GM18508 (cell line): Measurements from ENCODE around the gene NAV3.
A peak's percentile ranks its signal among the peaks of the same experiment; 100 is the strongest.

Experiments
- ATAC-seq: cut with Tn5 transposase; IDR thresholded peaks from one replicate; pipeline ENCODE4 v1.9.1; 2021; ENCODE audit warnings: moderate number of reproducible peaks; ENCODE audit not compliant: insufficient read depth, unreplicated experiment

Gene NAV3

GRCh38 chr12:78176643-78177042, 345.9 kb downstream of the NAV3 start:
- no peak for ATAC-seq

GRCh38 chr12:78177298-78177697, 346.6 kb downstream of the NAV3 start:
- ATAC-seq, result peak; percentile 69

- ATAC-seq, result no peak
These were observed 348.7 kb downstream of the NAV3 start for GRCh38 chr12:78179346-78179745.

- ATAC-seq, result no peak
These were observed 351.0 kb downstream of the NAV3 start for GRCh38 chr12:78181544-78182162.

- ATAC-seq, result no peak
These were observed 353.1 kb downstream of the NAV3 start for GRCh38 chr12:78183824-78184223.

- no peak for ATAC-seq
These were observed 354.4 kb downstream of the NAV3 start for GRCh38 chr12:78185109-78185508.

- ATAC-seq, result no peak
These were observed 355.0 kb downstream of the NAV3 start for GRCh38 chr12:78185651-78186050.

- ATAC-seq, result no peak
These were observed 356.0 kb downstream of the NAV3 start for GRCh38 chr12:78186670-78187069.

- no peak for ATAC-seq
These were observed 357.0 kb downstream of the NAV3 start for GRCh38 chr12:78187741-78188140.

GRCh38 chr12:78189656-78190055, 359.0 kb downstream of the NAV3 start:
- ATAC-seq, result no peak

- no peak for ATAC-seq
These were observed 360.9 kb downstream of the NAV3 start for GRCh38 chr12:78191611-78192010.

- no peak for ATAC-seq
These were observed 362.3 kb downstream of the NAV3 start for GRCh38 chr12:78192979-78193378.

GRCh38 chr12:78194448-78194847, 363.8 kb downstream of the NAV3 start:
- ATAC-seq, result no peak

- ATAC-seq, result no peak
These were observed 368.2 kb downstream of the NAV3 start for GRCh38 chr12:78198896-78199295.

- ATAC-seq, result no peak
These were observed 369.2 kb downstream of the NAV3 start for GRCh38 chr12:78199926-78200325.

- no peak for ATAC-seq
These were observed 374.2 kb downstream of the NAV3 start for GRCh38 chr12:78204926-78205325.

- ATAC-seq, result no peak
These were observed 377.4 kb downstream of the NAV3 start for GRCh38 chr12:78208092-78208491.

- ATAC-seq, result no peak
These were observed 379.3 kb downstream of the NAV3 start for GRCh38 chr12:78209846-78210505.

- no peak for ATAC-seq
These were observed 379.8 kb downstream of the NAV3 start for GRCh38 chr12:78210506-78210860.

- no peak for ATAC-seq
These were observed 380.2 kb downstream of the NAV3 start for GRCh38 chr12:78210894-78211302.

GRCh38 chr12:78220811-78221210, 390.1 kb downstream of the NAV3 start:
- no peak for ATAC-seq

- no peak for ATAC-seq
These were observed 393.5 kb downstream of the NAV3 start for GRCh38 chr12:78224154-78224553.
